NT2/D1 (cell line): Measurements from ENCODE around the gene JARID2.

Experiments
- YY1 ChIP-seq: IDR thresholded peaks from 2 replicates; pipeline ENCODE4 v1.6.1; 2011; ENCODE audit not compliant: insufficient read length, insufficient read depth
- ZNF274 ChIP-seq: IDR thresholded peaks from 2 replicates; pipeline ENCODE4 v1.6.1; 2011; ENCODE audit warnings: mild to moderate bottlenecking, low read depth, low read length

GRCh38 chr6:15508441-15508871 lies 262.6 kb downstream of the JARID2 start:
- TF ChIP-seq YY1 (no peak), ZNF274 (no peak)
